HG03342 (cell line): ENCODE data around the gene NLGN1.
A peak's percentile ranks its signal among the peaks of the same experiment; 100 is the strongest.
"Not testable (repeated sequence)": the region's sequence is repeated elsewhere in the genome, so short reads cannot be mapped to it uniquely, and the experiment has no call there.

Experiments used
- ATAC-seq: cut with Tn5 transposase; IDR thresholded peaks from one replicate; pipeline ENCODE4 v1.9.1; 2021; ENCODE audit warnings: mild to moderate bottlenecking, moderate library complexity; ENCODE audit not compliant: unreplicated experiment

NLGN1 gene

GRCh38 chr3:173429527-173429926, 32.0 kb downstream of the NLGN1 start:
- no peak for ATAC-seq

- no peak for ATAC-seq
These were observed 33.0 kb downstream of the NLGN1 start for GRCh38 chr3:173430576-173430975.

- ATAC-seq, result no peak
These were observed 41.5 kb downstream of the NLGN1 start for GRCh38 chr3:173439004-173439403.

GRCh38 chr3:173440514-173440913, 43.0 kb downstream of the NLGN1 start:
- ATAC-seq, result no peak

GRCh38 chr3:173451561-173451960, 54.0 kb downstream of the NLGN1 start:
- ATAC-seq, result not testable (repeated sequence)

- no peak for ATAC-seq
These were observed 65.7 kb downstream of the NLGN1 start for GRCh38 chr3:173463250-173463649.

- ATAC-seq, result no peak
These were observed 67.6 kb downstream of the NLGN1 start for GRCh38 chr3:173465112-173465511.

DNA sequence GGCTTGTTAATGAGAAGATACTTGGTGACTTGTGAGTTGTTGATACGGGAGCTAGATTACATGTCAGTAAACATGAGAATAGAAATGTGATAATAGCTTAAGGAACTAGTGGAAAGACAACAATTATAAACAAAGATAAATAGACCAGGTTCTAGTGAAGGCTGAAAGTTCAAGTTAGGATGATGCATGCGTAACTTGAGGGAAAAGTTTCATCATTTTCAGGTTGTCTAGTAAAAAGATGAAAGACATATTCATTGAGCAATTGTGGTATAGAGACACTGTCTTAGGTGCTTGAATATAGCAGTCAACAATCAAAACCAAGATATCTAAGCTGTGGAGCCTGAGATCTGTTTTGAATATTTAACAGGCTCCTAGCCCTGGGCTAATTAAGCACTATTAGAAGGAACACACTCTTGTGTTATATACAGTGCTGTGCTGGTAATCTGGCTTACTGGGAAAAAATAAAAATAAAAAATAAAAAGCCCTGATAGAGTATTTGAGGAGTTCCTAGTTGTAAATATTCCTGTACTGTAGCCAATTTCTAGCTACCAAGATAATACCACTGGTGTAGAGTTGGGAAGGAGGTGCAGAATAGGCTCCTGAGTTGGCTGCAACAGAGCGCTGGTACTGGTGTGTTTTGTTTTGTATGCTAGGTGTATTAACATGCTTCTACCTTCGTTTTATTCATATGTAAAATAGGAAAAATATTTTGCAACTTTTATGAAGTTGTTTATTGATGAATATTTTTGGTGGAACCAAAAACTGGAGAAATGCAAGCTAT, 68.5 kb downstream of the NLGN1 start:
- no peak for ATAC-seq

- ATAC-seq, result no peak
These were observed 70.0 kb downstream of the NLGN1 start for GRCh38 chr3:173467501-173467900.

DNA sequence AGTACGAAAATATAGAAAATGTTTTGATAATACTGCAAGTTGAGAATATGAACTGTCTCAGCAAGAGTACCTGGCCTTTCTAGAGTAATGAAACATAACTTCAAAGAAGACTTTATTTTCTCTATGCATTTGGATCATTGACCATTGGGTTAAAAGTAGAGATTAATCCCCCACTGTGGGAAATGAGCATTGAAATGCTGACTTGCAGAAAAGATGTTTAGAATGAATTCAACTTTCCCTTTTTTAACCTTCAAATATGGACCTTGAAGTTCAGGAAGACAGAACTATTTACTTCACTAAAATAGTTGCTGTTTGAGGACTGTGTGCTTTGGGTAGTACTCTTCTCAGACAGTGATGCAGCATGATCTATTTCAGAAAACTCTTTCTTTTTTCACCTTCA, 75.7 kb downstream of the NLGN1 start:
- no peak for ATAC-seq

GRCh38 chr3:173479301-173479700, 81.8 kb downstream of the NLGN1 start:
- ATAC-seq, result no peak

DNA sequence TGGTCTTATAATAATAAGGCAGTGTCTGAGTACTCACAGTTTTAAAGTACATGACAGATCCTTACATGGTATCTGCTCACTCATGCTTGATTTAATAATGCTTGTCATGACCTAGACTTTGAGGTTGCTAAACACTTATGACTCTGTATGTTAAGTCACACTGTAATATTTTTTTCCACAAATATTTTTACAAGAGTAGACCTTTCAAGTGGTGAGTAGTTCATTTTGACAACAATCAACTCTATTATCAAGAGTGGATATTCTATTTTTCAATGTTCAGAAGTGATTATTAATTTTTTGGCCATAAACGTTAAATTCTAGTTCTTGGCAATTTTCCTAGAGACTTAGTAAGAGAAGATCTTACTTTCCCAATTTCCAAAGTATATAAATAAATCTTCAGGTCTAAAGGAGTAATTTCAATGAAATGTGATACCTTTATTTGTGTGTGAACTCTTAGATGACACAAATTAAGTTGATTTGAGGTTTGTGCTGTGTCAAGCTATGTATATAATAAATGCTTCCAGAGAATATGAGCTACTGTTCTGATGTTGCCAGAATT, 104.5 kb downstream of the NLGN1 start:
- no peak for ATAC-seq

DNA sequence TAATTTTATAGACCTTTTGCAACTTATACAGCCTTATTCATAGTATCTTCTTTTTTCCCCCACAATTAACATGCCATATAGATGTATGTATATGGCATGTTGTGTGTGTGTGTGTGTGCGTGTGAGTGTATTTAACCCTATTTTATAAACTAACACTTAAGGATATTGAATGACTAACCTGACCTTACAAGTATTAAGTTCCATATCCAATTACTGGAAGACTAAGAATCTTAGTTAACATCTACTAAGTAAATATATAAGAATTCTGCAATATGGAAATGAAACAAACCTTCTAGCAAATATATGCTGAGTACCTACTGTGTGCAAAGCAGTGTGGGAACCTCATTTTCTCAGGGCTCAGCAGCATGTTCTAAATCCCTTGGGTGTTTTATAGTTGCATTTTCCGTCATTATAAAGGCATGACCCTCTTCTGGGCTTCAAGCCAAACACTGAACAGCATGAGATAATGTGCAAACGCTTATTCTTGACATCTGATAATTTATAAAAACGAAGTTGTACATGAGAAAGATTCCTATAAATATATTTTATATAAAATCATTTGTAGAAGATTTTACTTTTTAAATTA, 105.5 kb downstream of the NLGN1 start:
- no peak for ATAC-seq

GRCh38 chr3:173510565-173510964, 113.0 kb downstream of the NLGN1 start:
- no peak for ATAC-seq

DNA sequence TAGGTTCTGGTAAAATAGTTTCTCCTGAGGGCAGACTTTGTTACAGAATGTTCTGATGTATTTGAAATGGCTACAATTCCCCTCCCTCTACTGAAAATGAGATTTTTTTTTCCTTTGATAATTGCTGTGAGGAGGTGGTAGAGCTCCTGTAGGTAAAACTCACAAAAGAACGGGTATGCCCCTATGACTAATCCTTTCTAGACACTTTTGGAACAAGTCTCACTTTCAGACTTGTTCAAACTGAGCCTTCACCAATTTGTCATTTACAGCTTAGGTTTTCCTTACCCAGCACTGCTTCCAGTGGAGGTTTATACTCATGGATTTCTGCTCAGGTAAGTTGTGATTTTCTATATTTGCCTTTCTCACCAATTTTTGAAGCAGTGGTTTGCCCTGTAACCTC, 115.6 kb downstream of the NLGN1 start:
- ATAC-seq, result no peak

DNA sequence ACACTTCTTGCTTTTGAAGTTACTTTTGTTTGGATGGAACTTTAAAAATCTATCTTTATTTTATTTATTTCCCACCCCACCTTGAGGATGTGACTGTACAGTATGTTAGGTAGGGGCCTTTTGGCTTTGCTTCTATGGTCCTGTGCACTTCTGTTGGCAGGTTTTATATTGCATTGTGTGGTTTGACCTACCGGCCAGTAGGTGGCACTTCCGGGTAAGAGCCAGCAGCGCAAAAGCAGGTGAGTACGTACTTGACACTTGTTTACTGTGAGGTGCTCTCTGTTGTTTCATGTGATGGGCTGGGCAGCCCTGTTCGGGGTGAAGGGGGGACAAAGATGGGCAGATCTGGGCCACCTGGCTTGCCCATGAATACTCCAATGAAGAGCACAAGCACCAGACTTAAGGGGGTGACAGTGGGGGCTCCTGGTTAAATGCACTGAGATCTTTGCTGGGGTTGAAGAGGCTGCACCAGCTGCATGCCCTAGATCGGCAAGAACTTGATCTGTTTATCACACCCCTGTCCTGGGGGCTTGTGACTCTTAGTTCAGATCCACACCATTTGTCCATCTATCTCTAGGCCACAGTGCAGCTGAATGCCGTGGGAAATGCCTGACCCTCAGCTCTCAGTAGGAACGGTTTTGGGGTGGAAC, 131.6 kb downstream of the NLGN1 start:
- peak; percentile 98 for ATAC-seq

- ATAC-seq, result no peak
These were observed 134.1 kb downstream of the NLGN1 start for GRCh38 chr3:173531602-173532001.

DNA sequence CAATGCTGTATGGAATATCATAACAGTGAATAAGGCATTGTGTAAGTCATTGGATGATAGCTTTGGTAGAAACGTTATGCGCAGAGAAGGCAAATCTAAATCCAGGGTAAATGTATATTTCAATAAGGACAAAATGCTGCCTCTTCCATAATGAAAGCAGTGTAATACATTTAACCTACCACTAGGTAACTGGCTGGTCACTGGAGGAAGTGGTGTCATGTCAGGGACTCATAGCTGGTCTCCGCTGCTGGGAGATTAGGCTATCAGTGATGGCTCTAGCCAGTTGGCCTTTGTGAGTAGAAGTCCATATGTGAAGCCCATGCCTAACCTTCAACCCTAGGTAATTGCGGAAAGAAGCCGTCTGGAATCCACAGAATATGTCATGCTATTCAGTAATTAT, 140.9 kb downstream of the NLGN1 start:
- ATAC-seq, result peak; percentile 65

DNA sequence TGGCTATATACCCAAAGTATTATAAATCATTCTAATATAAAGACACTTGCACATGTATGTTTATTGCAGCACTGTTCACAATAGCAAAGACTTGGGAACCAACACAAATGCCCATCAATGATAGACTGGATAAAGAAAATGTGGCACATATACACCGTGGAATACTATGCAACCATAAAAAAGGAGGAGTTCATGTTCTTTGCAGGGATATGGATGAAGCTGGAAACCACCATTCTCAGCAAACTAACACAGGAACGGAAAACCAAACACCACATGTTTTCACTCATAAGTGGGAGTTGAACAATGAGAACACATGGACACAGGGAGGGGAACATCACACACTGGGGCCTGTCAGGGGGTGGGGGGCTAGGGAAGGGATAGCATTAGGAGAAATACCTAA, 148.0 kb downstream of the NLGN1 start:
- not testable (repeated sequence) for ATAC-seq

GRCh38 chr3:173547070-173547469, 149.5 kb downstream of the NLGN1 start:
- ATAC-seq, result no peak

- no peak for ATAC-seq
These were observed 150.7 kb downstream of the NLGN1 start for GRCh38 chr3:173548261-173548660.

DNA sequence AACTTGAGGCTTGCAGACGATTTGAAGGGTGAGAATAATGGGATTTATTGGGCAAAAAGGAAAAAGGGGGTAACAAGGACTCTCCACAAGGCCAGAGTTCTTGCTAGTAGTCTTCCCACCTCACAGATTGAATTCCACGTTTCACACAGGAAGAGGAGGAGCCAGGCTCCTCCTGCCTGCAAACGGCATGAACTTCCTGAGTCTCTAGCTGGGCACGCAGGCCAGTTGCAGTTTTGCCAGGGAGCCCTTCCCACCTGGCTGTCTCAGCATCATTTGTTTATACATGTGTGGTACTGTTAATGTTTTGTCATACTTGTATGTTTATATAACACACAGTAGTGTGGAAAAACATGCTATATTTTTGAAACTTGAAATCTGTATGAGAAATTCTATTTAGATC, 155.0 kb downstream of the NLGN1 start:
- no peak for ATAC-seq
